Measurements from ENCODE around the gene GLUL. TPM values are rescaled to one million over a fixed set of nuclear protein-coding genes. Genes with fewer than 3 reads are reported as not detected.

Gene GLUL
- total RNA-seq, 3 donors from 2014 or later (not counting 1 experiment from before 2014, with no cell fraction given): 128 to 420 (median 134) TPM

- Mint-ChIP-seq H3K27ac (no peak overlapping the region), H3K27me3 (ENCODE audit: low read depth in 2 of 2) (peaks cover 0 to 14% of the 10 kb centered on the region in 2 donors), H3K4me1 (no peaks in the 10 kb centered on the region), H3K36me3 (no peaks in the 10 kb centered on the region), H3K4me3 (no peak overlapping the region), H3K9me3 (no peaks in the 10 kb centered on the region)
- intact Hi-C loops (cut with micrococcal nuclease): no loop called here
- Histone ChIP-seq H3K4me3 (ENCODE audit: low read length) (no peak overlapping the region), H3K27me3 (ENCODE audit: control insufficient read depth, insufficient read depth, low read length) (no peaks in the 10 kb centered on the region), H3K27ac (ENCODE audit: low read length) (no peak overlapping the region), H3K9me3 (ENCODE audit: control insufficient read depth, insufficient read depth, low read length) (no peaks in the 10 kb centered on the region), H3K4me1 (ENCODE audit: control insufficient read depth, insufficient read depth, low read length) (no peaks in the 10 kb centered on the region), H3K36me3 (ENCODE audit: control insufficient read depth, insufficient read depth, low read length) (no peaks in the 10 kb centered on the region)
- no peak for ATAC-seq
- TF ChIP-seq CTCF (IDR thresholded peaks at IDR 0.05): no peak
- WGBS (ENCODE audit: insufficient coverage): 96% methylated on average over 5 of the region's 5 CpGs
- DNase-seq: no peak
These were observed 44.6 kb downstream of the GLUL start for GRCh38 chr1:182347019-182347418.

DNA sequence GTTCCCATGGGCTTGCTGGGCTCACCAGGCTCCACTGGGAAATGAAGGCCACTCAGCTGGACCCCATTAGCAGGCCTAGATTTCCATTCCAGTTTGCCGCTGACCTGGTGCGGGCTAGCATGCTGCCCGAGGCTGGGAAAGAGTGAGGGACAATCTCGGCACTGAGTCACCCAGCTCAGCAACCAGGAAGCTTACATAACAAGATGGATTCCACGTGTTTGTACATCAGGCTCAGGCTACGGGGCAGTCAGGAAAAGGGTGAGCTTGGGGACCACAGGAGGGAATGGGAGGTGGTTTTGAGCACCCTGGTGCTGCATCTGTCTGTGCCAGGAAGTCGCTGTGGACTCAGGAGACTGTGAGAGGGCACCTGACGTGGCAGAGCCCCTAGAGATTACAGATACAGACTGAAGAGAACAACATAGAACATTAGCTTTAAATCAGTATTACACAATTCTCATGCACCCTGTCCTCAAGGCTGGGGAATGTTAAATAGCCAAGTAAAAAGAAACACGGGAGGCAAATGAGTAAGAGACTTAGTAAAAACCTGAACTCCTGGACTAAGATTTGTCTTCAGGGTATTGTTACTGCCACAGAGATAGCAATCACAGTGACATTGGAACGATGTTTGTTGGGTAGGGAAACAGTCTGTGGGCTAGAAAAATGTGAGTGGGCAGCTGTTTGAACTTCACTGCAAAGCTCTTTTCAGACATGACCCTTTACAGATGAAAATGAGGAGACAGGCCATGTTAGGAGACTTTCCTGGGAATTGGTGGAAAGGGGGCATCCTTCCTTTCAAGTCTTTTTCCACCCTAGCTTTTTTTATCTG, 51.1 kb downstream of the GLUL start:
- Histone ChIP-seq H3K9me3 (ENCODE audit: control insufficient read depth, insufficient read depth, low read length) (no peaks in the 10 kb centered on the region), H3K36me3 (ENCODE audit: control insufficient read depth, insufficient read depth, low read length) (no peaks in the 10 kb centered on the region), H3K27me3 (ENCODE audit: control insufficient read depth, insufficient read depth, low read length) (no peaks in the 10 kb centered on the region), H3K4me3 (ENCODE audit: low read length) (no peak overlapping the region), H3K27ac (ENCODE audit: low read length) (no peak overlapping the region), H3K4me1 (ENCODE audit: control insufficient read depth, insufficient read depth, low read length) (no peaks in the 10 kb centered on the region)
- whole genome bisulfite sequencing (ENCODE audit: insufficient coverage): 65% methylated on average over 10 of the region's 10 CpGs
- H3K4me1 Mint-ChIP-seq: no peaks in the 10 kb centered on the region
- peaks cover 3 to 18% of the 10 kb centered on the region in 2 donors for H3K27me3 Mint-ChIP-seq (ENCODE audit: low read depth in 2 of 2)
- no peak for DNase-seq
- no peak overlapping the region for H3K27ac Mint-ChIP-seq
- no peaks in the 10 kb centered on the region for H3K36me3 Mint-ChIP-seq
- intact Hi-C loops (cut with micrococcal nuclease): no loop called here
- ATAC-seq: no peak
- TF ChIP-seq CTCF (IDR thresholded peaks at IDR 0.05): no peak
- H3K4me3 Mint-ChIP-seq: no peak overlapping the region
- no peaks in the 10 kb centered on the region for H3K9me3 Mint-ChIP-seq

DNA sequence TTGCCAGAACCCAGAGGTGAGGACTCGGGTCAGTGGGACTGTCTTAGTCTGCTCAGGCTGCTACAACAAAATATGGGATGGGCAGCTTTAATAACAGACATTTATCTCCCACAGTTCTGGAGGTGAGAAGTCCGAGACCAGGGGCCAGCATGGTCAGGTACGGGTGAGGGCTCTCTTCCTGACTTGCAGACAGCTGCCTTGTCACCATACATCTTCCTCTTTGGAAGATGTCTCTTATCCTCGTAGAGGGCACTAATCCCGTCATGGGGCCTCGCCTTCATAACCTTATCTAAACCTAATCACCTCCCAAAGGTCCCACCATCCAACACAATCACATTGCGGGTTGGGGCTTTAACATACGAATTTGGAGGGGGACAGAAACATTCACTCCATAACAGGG, 51.9 kb downstream of the GLUL start:
- no peaks in the 10 kb centered on the region for H3K36me3 ChIP-seq (ENCODE audit: control insufficient read depth, insufficient read depth, low read length)
- TF ChIP-seq CTCF (IDR thresholded peaks at IDR 0.05): no peak
- H3K27me3 ChIP-seq (ENCODE audit: control insufficient read depth, insufficient read depth, low read length): no peaks in the 10 kb centered on the region
- H3K4me3 Mint-ChIP-seq: no peak overlapping the region
- no peaks in the 10 kb centered on the region for H3K36me3 Mint-ChIP-seq
- ATAC-seq (no peak), DNase-seq (no peak)
- no peak overlapping the region for H3K27ac Mint-ChIP-seq
- 96% methylated on average over 8 of the region's 8 CpGs for WGBS (ENCODE audit: insufficient coverage)
- intact Hi-C loops (cut with micrococcal nuclease): no loop called here
- H3K4me3 ChIP-seq (ENCODE audit: low read length): no peak overlapping the region
- no peaks in the 10 kb centered on the region for H3K9me3 ChIP-seq (ENCODE audit: control insufficient read depth, insufficient read depth, low read length)
- H3K4me1 ChIP-seq (ENCODE audit: control insufficient read depth, insufficient read depth, low read length): no peaks in the 10 kb centered on the region
- H3K27ac ChIP-seq (ENCODE audit: low read length): no peak overlapping the region
- no peaks in the 10 kb centered on the region for H3K4me1 Mint-ChIP-seq
- H3K9me3 Mint-ChIP-seq: no peaks in the 10 kb centered on the region
- H3K27me3 Mint-ChIP-seq (ENCODE audit: low read depth in 2 of 2): peaks cover 5 to 26% of the 10 kb centered on the region in 2 donors

Measured in natural killer cell (primary cell).